Neuronal stem cell (in vitro differentiated cells): Measurements from ENCODE around the gene PDZRN4.

Source experiments
- DNase-seq: peaks from one replicate; pipeline ENCODE4 v3.0.0-alpha.2; 2013; ENCODE audit warnings: low spot score
- H2AFZ ChIP-seq: one replicate; pipeline ENCODE4 v1.6.1; 2013; ENCODE audit warnings: mild to moderate bottlenecking, low read length, inconsistent platforms
- H2AK5ac ChIP-seq: 2 replicates; pipeline ENCODE4 v1.6.1; 2013; ENCODE audit warnings: low read depth, mild to moderate bottlenecking, inconsistent platforms, low read length, moderate library complexity, mixed read lengths
- H2BK120ac ChIP-seq: 2 replicates; pipeline ENCODE4 v1.6.1; 2013; ENCODE audit warnings: low read depth, mild to moderate bottlenecking, inconsistent platforms, low read length, moderate library complexity, mixed read lengths
- H2BK12ac ChIP-seq: one replicate; pipeline ENCODE4 v1.6.1; 2013; ENCODE audit warnings: low read length, inconsistent platforms
- H2BK15ac ChIP-seq: 2 replicates; pipeline ENCODE4 v1.6.1; 2013; ENCODE audit warnings: mild to moderate bottlenecking, low read length, inconsistent platforms, mixed read lengths
- H2BK5ac ChIP-seq: one replicate; pipeline ENCODE4 v1.6.1; 2013; ENCODE audit warnings: inconsistent platforms, mild to moderate bottlenecking, low read length, moderate library complexity
- H3K14ac ChIP-seq: one replicate; pipeline ENCODE4 v1.6.1; 2013; ENCODE audit warnings: low read length, inconsistent platforms
- H3K18ac ChIP-seq: 2 replicates; pipeline ENCODE4 v1.6.1; 2013; ENCODE audit warnings: low read length, inconsistent platforms
- H3K23ac ChIP-seq: 2 replicates; pipeline ENCODE4 v1.6.1; 2013; ENCODE audit warnings: low read depth, mild to moderate bottlenecking, mixed read lengths, low read length, inconsistent platforms; ENCODE audit not compliant: poor library complexity
- H3K27ac ChIP-seq: replicated peaks from 3 replicates; pipeline ENCODE4 v1.5.1; 2013; ENCODE audit warnings: low read length, inconsistent platforms
- H3K27me3 ChIP-seq, 3 experiments: 2 replicates each; pipeline ENCODE4 v1.6.1; 2013; ENCODE audit warnings: low read length in 3 of 3, mild to moderate bottlenecking in 2 of 3, inconsistent platforms in 1 of 3, low read depth in 1 of 3, mixed read lengths in 1 of 3, moderate library complexity in 1 of 3; ENCODE audit not compliant: control insufficient read depth in 3 of 3, insufficient read depth in 3 of 3
- H3K36me3 ChIP-seq, 2 donors: replicated peaks in 1 of 2; 2 replicates each; pipeline ENCODE4 v1.6.1; 2013; ENCODE audit warnings: low read length in 2 of 2; ENCODE audit not compliant: control insufficient read depth in 2 of 2, insufficient read depth in 2 of 2
- H3K4ac ChIP-seq: 2 replicates; pipeline ENCODE4 v1.6.1; 2013; ENCODE audit warnings: inconsistent platforms, mild to moderate bottlenecking, low read length, moderate library complexity
- H3K4me1 ChIP-seq, 2 donors: 1 replicate in 1 of 2; 2 replicates in 1 of 2; pipeline ENCODE4 v1.6.1; 2013; ENCODE audit warnings: low read length in 2 of 2, low read depth in 1 of 2; ENCODE audit not compliant: control insufficient read depth in 2 of 2, insufficient read depth in 1 of 2
- H3K4me2 ChIP-seq: one replicate; pipeline ENCODE4 v1.6.1; 2013; ENCODE audit warnings: mild to moderate bottlenecking, low read length, inconsistent platforms; ENCODE audit not compliant: insufficient read depth, poor library complexity, severe bottlenecking
- H3K4me3 ChIP-seq, 2 donors: 2 replicates each; pipeline ENCODE4 v1.5.1; 2013; ENCODE audit warnings: low read length in 2 of 2, mild to moderate bottlenecking in 2 of 2, inconsistent platforms in 1 of 2, moderate library complexity in 1 of 2
- H3K79me1 ChIP-seq: one replicate; pipeline ENCODE4 v1.6.1; 2013; ENCODE audit warnings: low read depth, mild to moderate bottlenecking, inconsistent platforms, low read length, moderate library complexity
- H3K9ac ChIP-seq: one replicate; pipeline ENCODE4 v1.6.1; 2013; ENCODE audit warnings: mild to moderate bottlenecking, low read depth, low read length, inconsistent platforms; ENCODE audit not compliant: poor library complexity
- H3K9me3 ChIP-seq, 2 donors: replicated peaks in 1 of 2; 2 replicates each; pipeline versions ENCODE3 to v1.6.1; 2013; ENCODE audit warnings: low read length in 2 of 2, mild to moderate bottlenecking in 2 of 2, inconsistent platforms in 1 of 2, low read depth in 1 of 2, mixed read lengths in 1 of 2, moderate library complexity in 1 of 2; ENCODE audit not compliant: control insufficient read depth in 2 of 2, insufficient read depth in 1 of 2
- H4K8ac ChIP-seq: one replicate; pipeline ENCODE4 v1.6.1; 2013; ENCODE audit warnings: low read depth, mild to moderate bottlenecking, inconsistent platforms, low read length, moderate library complexity
- H4K91ac ChIP-seq: one replicate; pipeline ENCODE4 v1.6.1; 2013; ENCODE audit warnings: low read length, low read depth, mild to moderate bottlenecking, inconsistent platforms; ENCODE audit not compliant: poor library complexity
- WGBS, 2 donors: extraction: QIAGEN DNeasy Blood & Tissue Kit; methylation state at CpG; one replicate each; pipeline ENCODE4 v1.1.7; 2013; ENCODE audit warnings: missing lambda C conversion rate in 2 of 2, mixed read lengths in 1 of 2; ENCODE audit not compliant: insufficient read length in 2 of 2, insufficient replicate concordance in 1 of 2; ENCODE audit errors: extremely low coverage in 2 of 2; 5-methylcytosine and 5-hydroxymethylcytosine counted together

Gene PDZRN4

GRCh38 chr12:41212625-41213024, 24.5 kb downstream of the PDZRN4 start:
- Histone ChIP-seq H3K4me1 (no peaks in the 10 kb centered on the region), H3K9me3 (no peaks in the 10 kb centered on the region), H2BK5ac (no peak overlapping the region), H3K14ac (no peak overlapping the region), H2AFZ (no peak overlapping the region), H2BK120ac (no peak overlapping the region), H3K27me3 (no peaks in the 10 kb centered on the region), H3K23ac (no peak overlapping the region), H3K4me3 (no peak overlapping the region), H3K36me3 (no peaks in the 10 kb centered on the region), H3K9ac (no peak overlapping the region), H2AK5ac (no peak overlapping the region), H4K91ac (no peak overlapping the region), H2BK12ac (no peak overlapping the region), H3K4me2 (no peak overlapping the region), H3K79me1 (no peaks in the 10 kb centered on the region), H3K27ac (no peak overlapping the region), H4K8ac (no peak overlapping the region), H3K18ac (no peak overlapping the region), H2BK15ac (no peak overlapping the region), H3K4ac (no peak overlapping the region)
- no CpG with 5 or more reads among the region's 2 CpGs for WGBS, 2 donors
- no peak for DNase-seq

GRCh38 chr12:41213107-41213506, 25.0 kb downstream of the PDZRN4 start:
- H3K4ac ChIP-seq, result no peak overlapping the region
- H2BK12ac ChIP-seq, result no peak overlapping the region
- no peaks in the 10 kb centered on the region for H3K4me1 ChIP-seq
- no peaks in the 10 kb centered on the region for H3K9me3 ChIP-seq
- WGBS, 2 donors, result no CpG with 5 or more reads among the region's 7 CpGs
- H2BK15ac ChIP-seq, result no peak overlapping the region
- no peak overlapping the region for H3K4me3 ChIP-seq
- H2BK120ac ChIP-seq, result no peak overlapping the region
- no peak overlapping the region for H3K18ac ChIP-seq
- H4K8ac ChIP-seq, result no peak overlapping the region
- H3K27ac ChIP-seq, result no peak overlapping the region
- no peak overlapping the region for H3K23ac ChIP-seq
- no peak overlapping the region for H2AFZ ChIP-seq
- no peak overlapping the region for H3K9ac ChIP-seq
- no peaks in the 10 kb centered on the region for H3K36me3 ChIP-seq
- no peak overlapping the region for H4K91ac ChIP-seq
- H3K79me1 ChIP-seq, result no peaks in the 10 kb centered on the region
- no peaks in the 10 kb centered on the region for H3K27me3 ChIP-seq
- no peak for DNase-seq
- H3K14ac ChIP-seq, result no peak overlapping the region
- H3K4me2 ChIP-seq, result no peak overlapping the region
- H2BK5ac ChIP-seq, result no peak overlapping the region
- H2AK5ac ChIP-seq, result no peak overlapping the region

- Histone ChIP-seq H3K9me3 (no peaks in the 10 kb centered on the region), H3K18ac (no peak overlapping the region), H3K4me1 (no peaks in the 10 kb centered on the region), H4K91ac (no peak overlapping the region), H4K8ac (no peak overlapping the region), H3K23ac (no peak overlapping the region), H2BK12ac (no peak overlapping the region), H2AFZ (no peak overlapping the region), H3K4me3 (no peak overlapping the region), H3K79me1 (no peaks in the 10 kb centered on the region), H2BK5ac (no peak overlapping the region), H2AK5ac (no peak overlapping the region), H2BK15ac (no peak overlapping the region), H3K36me3 (no peaks in the 10 kb centered on the region), H3K14ac (no peak overlapping the region), H3K4ac (no peak overlapping the region), H2BK120ac (no peak overlapping the region), H3K4me2 (no peak overlapping the region), H3K9ac (no peak overlapping the region), H3K27me3 (no peaks in the 10 kb centered on the region), H3K27ac (no peak overlapping the region)
- WGBS, 2 donors, result no CpG with 5 or more reads among the region's 3 CpGs
- no peak for DNase-seq
Observed at GRCh38 chr12:41213648-41214047, 25.5 kb downstream of the PDZRN4 start.

DNA sequence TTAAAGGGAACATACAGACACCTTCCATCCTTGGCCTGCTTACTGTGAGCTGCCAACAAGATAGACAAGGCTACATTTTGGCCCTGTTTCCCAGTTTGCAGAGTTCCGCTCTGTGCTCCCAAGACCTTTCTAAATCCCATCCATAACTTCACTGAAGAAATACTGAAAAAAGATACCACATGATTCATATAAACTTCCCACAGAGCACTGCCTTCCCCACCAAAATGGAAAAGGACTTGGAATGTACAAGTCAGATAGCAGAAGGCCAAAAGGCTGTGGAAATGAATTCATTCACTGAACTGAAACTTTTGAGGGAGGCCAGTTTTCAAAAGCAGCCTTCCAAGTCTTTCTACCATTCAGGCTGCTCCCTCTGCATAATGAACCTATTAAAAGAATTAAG, 29.6 kb downstream of the PDZRN4 start:
- H3K4me2 ChIP-seq, result no peak overlapping the region
- H2BK15ac ChIP-seq, result no peak overlapping the region
- H3K36me3 ChIP-seq, result no peaks in the 10 kb centered on the region
- H2BK120ac ChIP-seq, result no peak overlapping the region
- H3K27me3 ChIP-seq, result no peaks in the 10 kb centered on the region
- H4K91ac ChIP-seq, result no peak overlapping the region
- H3K4ac ChIP-seq, result no peak overlapping the region
- H3K4me1 ChIP-seq, result no peaks in the 10 kb centered on the region
- H2BK5ac ChIP-seq, result no peak overlapping the region
- no peaks in the 10 kb centered on the region for H3K9me3 ChIP-seq
- H2AFZ ChIP-seq, result no peak overlapping the region
- no peak overlapping the region for H3K23ac ChIP-seq
- WGBS, 2 donors, result no CpG with 5 or more reads among the region's 1 CpG
- DNase-seq, result no peak
- no peak overlapping the region for H3K9ac ChIP-seq
- no peak overlapping the region for H3K14ac ChIP-seq
- no peak overlapping the region for H2AK5ac ChIP-seq
- H3K4me3 ChIP-seq, result no peak overlapping the region
- H3K18ac ChIP-seq, result no peak overlapping the region
- H3K79me1 ChIP-seq, result no peaks in the 10 kb centered on the region
- H4K8ac ChIP-seq, result no peak overlapping the region
- H2BK12ac ChIP-seq, result no peak overlapping the region
- no peak overlapping the region for H3K27ac ChIP-seq
